ENCODE measurements around the gene CFAP92.

DNA sequence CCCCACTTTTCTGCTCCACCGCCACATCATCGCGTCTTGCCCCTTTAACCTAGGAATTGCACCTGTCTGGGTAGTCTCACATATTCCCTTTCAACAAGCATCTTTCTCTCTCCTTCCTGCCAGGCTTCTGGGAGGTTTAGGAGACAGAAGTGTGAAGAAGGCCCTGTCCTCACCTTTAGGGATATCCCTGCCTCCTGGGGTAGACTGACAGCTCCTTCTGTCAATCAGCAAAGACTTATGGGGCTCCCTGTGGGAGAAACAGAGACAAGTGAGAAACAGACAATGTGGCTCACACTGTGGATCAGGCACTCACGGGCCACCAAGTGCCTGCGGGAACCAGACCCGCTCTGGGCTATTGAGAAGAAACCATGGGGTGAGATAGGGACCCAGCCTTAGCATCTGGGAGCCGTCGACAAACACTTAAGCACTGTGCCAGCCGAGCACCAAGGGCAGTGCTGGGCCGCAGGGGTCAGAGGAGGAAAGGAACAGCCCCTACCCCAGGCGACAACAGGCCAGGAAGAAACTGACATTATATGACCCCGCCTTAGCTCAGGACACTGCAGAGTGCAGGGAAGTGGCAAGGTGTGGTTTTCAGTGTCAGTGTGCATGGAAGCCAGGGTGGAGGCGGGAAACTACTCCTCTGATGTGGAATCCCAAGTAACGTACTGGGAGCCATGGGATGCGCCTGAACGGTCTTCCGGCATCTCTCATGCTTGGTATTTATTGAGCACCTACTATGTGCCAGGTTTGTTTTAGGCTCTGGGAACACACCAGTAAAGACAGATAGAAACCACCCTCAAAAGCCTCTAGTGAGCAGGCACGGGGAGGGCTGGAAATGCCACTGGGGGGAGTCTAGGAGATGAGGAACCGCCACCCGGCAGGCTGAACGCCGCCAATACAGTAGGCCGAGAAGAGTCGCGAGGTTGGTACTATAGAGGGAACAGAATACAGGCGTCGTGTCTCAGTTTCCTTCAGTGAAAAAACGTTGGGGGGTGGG, 9.0 kb upstream of the CFAP92 start:
- TF ChIP-seq CTCF (IDR thresholded peaks at IDR 0.05) (no peak), REST (IDR thresholded peaks at IDR 0.05; ENCODE audit: insufficient read depth in 1 of 2, low read depth in 2 of 2, low read length in 1 of 2) (no peak), POLR2AphosphoS5 (IDR thresholded peaks at IDR 0.05; ENCODE audit: low read depth, low read length) (no peak), SIN3A (IDR thresholded peaks at IDR 0.05; ENCODE audit: borderline replicate concordance, insufficient read depth, low read depth, low read length) (no peak)

Measured in Panc1 (cell line).